Measurements from ENCODE around the gene TMEM121.

TMEM121 gene

DNA sequence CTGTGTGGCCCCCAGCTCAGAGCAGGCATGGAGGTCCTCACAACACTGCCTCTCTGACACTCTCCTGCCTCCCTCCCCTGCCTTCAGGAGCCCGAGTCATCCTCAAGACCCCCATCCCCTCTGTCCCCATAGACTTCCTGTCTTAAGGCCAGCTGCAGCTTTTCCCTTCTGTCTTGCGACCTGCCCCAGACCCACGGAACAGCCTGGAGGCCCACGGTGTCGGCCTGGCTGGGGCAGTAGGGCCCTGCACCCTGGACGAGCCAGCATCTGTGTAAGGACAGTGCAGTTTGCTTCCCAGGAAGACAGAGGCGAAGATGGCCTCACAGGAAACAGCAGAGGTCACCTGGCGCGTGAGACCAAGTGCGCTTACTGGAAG is 25.7 kb upstream of the TMEM121 start:
- no CpG with 5 or more reads among the region's 10 CpGs for WGBS (ENCODE audit: insufficient coverage, insufficient read length)
- DNase-seq (ENCODE audit: low read depth, low spot score) = no peak
- Histone ChIP-seq H3K36me3 (ENCODE audit: control insufficient read depth, insufficient read depth, low read length) (no peaks in the 10 kb centered on the region; the same call in 1 of the 2 replicates), H3K27ac (ENCODE audit: low read length) (no peak overlapping the region), H3K4me3 (ENCODE audit: low read length) (no peak overlapping the region), H3K4me1 (ENCODE audit: control insufficient read depth, insufficient read depth, low read length) (no peaks in the 10 kb centered on the region; the same call in 1 of the 2 replicates), H3K9me3 (ENCODE audit: control insufficient read depth, insufficient read depth, low read length) (no peaks in the 10 kb centered on the region; the same call in 1 of the 2 replicates), H3K27me3 (ENCODE audit: control insufficient read depth, insufficient read depth, low read length) (no peaks in the 10 kb centered on the region)

DNA sequence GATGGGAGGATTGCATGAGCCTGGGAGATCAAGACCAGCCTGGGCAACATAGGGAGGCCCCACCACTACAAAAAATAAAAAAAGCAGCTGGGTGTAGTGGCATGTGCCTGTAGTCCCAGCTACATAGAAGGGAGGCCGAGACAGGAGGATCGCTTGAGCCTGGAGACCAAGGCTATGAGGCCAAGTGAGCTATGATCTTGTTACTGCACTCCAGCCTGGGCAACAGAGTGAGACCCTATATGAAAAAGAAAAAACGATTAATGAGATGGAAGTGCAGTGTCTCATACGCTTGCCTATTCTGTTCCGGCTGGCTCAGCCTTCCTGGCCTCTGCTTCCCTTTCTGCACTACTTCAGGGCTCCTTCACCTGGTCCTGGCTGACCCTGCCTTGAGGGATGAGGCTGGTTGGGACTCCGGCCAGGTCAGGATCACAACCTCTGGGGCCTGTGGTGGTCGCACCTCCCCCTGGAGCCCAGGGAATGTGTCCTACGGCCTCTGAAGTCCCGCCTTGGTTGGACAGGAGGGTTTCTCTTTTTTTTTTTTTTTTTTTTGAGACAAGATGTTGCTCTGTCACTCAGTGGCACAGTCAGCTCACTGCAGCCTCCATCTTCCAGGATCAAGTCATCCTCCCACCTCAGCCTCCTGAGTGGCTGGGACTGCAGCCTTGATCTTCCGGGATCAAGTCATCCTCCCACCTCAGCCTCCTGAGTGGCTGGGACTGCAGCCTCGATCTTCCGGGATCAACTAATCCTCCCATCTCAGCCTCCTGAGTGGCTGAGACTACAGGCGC is 24.7 kb upstream of the TMEM121 start:
- H3K36me3 ChIP-seq (ENCODE audit: control insufficient read depth, insufficient read depth, low read length) = no peaks in the 10 kb centered on the region; the same call in 1 of the 2 replicates
- no peaks in the 10 kb centered on the region; the same call in 1 of the 2 replicates for H3K4me1 ChIP-seq (ENCODE audit: control insufficient read depth, insufficient read depth, low read length)
- no peak for DNase-seq (ENCODE audit: low read depth, low spot score)
- H3K9me3 ChIP-seq (ENCODE audit: control insufficient read depth, insufficient read depth, low read length) = no peaks in the 10 kb centered on the region; the same call in 1 of the 2 replicates
- no peaks in the 10 kb centered on the region for H3K27me3 ChIP-seq (ENCODE audit: control insufficient read depth, insufficient read depth, low read length)
- no CpG with 5 or more reads among the region's 13 CpGs for WGBS (ENCODE audit: insufficient coverage, insufficient read length)
- H3K27ac ChIP-seq (ENCODE audit: low read length) = no peak overlapping the region
- H3K4me3 ChIP-seq (ENCODE audit: low read length) = no peak overlapping the region

GRCh38 chr14:105502446-105503295 is 23.7 kb upstream of the TMEM121 start:
- H3K36me3 ChIP-seq (ENCODE audit: control insufficient read depth, insufficient read depth, low read length) = no peaks in the 10 kb centered on the region; the same call in 1 of the 2 replicates
- WGBS (ENCODE audit: insufficient coverage, insufficient read length) = no CpG with 5 or more reads among the region's 18 CpGs
- no peak overlapping the region for H3K4me3 ChIP-seq (ENCODE audit: low read length)
- no peak overlapping the region for H3K27ac ChIP-seq (ENCODE audit: low read length)
- H3K27me3 ChIP-seq (ENCODE audit: control insufficient read depth, insufficient read depth, low read length) = no peaks in the 10 kb centered on the region
- no peaks in the 10 kb centered on the region; the same call in 1 of the 2 replicates for H3K4me1 ChIP-seq (ENCODE audit: control insufficient read depth, insufficient read depth, low read length)
- H3K9me3 ChIP-seq (ENCODE audit: control insufficient read depth, insufficient read depth, low read length) = no peaks in the 10 kb centered on the region; the same call in 1 of the 2 replicates
- no peak for DNase-seq (ENCODE audit: low read depth, low spot score)

DNA sequence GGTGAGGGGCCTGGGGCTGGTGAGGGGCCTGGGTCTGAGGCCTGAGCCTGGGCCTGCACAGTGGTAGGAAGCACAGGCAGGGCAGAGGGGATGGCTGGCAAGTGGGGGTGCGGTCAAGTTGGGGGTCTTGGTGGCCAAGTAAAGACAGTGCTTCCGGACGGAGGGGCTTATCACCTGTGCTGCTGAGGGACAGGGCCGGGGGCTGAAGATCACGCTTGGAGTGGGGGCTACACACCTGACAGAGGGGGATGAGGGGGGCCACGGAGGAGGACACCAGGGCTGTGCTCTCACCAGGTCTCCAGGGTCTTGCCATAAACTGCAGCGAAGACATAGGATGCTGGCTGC is 23.1 kb upstream of the TMEM121 start:
- no peaks in the 10 kb centered on the region for H3K27me3 ChIP-seq (ENCODE audit: control insufficient read depth, insufficient read depth, low read length)
- no peaks in the 10 kb centered on the region; the same call in 1 of the 2 replicates for H3K4me1 ChIP-seq (ENCODE audit: control insufficient read depth, insufficient read depth, low read length)
- no peak overlapping the region for H3K4me3 ChIP-seq (ENCODE audit: low read length)
- no peak overlapping the region for H3K27ac ChIP-seq (ENCODE audit: low read length)
- DNase-seq (ENCODE audit: low read depth, low spot score) = no peak
- no peaks in the 10 kb centered on the region; the same call in 1 of the 2 replicates for H3K9me3 ChIP-seq (ENCODE audit: control insufficient read depth, insufficient read depth, low read length)
- H3K36me3 ChIP-seq (ENCODE audit: control insufficient read depth, insufficient read depth, low read length) = no peaks in the 10 kb centered on the region; the same call in 1 of the 2 replicates
- no CpG with 5 or more reads among the region's 7 CpGs for WGBS (ENCODE audit: insufficient coverage, insufficient read length)

DNA sequence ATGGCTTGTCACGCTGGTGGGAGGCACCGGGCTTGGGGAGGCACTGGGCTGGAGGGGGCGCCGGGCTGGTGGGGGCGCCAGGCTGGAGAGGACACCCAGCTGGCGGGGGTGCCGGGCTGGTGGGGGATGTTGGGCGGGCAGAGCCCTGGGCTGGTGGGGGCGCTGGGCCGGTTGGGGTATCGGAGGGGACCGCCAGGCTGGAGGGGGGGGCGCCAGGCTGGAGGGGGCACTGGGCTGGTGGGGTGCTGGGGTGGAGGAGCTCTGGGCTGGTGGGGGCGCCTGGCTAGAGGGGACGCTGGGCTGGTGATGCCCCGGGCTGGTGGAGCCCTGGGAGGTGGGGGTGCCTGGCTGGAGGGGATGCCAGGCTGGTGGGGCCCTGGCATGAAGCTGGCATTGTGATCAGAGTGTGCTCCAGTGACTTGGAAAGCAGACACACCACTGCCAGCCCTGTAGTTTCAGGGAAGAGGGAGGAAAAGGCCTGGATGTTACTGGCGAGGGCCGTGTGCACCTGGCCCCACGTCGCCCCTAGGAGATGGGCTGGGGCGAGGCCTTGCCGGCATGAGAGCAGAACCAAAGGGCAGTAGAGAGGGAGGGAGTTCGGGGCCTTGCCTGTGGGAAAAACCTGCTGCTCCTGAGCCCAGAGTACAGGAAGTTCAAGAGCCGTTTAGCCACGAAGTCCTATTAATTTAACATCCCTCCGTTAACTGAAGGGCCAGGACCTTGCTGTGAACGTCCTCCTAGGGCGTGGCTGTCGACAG is 22.3 kb upstream of the TMEM121 start:
- WGBS (ENCODE audit: insufficient coverage, insufficient read length) = no CpG with 5 or more reads among the region's 29 CpGs
- Histone ChIP-seq H3K27me3 (ENCODE audit: control insufficient read depth, insufficient read depth, low read length) (no peaks in the 10 kb centered on the region), H3K36me3 (ENCODE audit: control insufficient read depth, insufficient read depth, low read length) (no peaks in the 10 kb centered on the region; the same call in 1 of the 2 replicates), H3K4me3 (ENCODE audit: low read length) (no peak overlapping the region), H3K9me3 (ENCODE audit: control insufficient read depth, insufficient read depth, low read length) (peaks cover 2% of the 10 kb centered on the region; the same call in 1 of the 2 replicates), H3K4me1 (ENCODE audit: control insufficient read depth, insufficient read depth, low read length) (no peaks in the 10 kb centered on the region; the same call in 1 of the 2 replicates), H3K27ac (ENCODE audit: low read length) (no peak overlapping the region)
- DNase-seq (ENCODE audit: low read depth, low spot score) = no peak

DNA sequence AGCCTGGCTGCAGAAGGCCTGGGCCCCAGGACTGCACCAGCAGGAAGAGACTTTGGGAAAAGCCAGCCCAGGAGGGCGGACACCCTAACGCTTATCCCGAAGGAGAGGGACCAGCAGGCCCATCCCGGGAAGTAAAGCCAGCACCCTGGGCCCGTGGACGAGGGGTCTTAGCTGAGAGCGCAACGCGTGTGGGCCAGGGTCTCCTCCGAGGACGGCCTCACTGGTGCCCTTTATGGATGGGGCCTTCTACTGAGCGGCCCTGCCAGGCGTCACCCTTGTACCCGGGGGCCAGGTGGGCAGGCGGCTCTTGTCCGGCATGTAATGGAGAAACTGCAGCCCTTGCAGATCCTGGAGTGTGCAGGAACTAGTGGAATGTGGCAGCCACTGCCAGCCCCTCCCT is 21.3 kb upstream of the TMEM121 start:
- H3K36me3 ChIP-seq (ENCODE audit: control insufficient read depth, insufficient read depth, low read length) = no peaks in the 10 kb centered on the region; the same call in 1 of the 2 replicates
- no peak for DNase-seq (ENCODE audit: low read depth, low spot score)
- H3K4me1 ChIP-seq (ENCODE audit: control insufficient read depth, insufficient read depth, low read length) = no peaks in the 10 kb centered on the region; the same call in 1 of the 2 replicates
- peaks cover 2% of the 10 kb centered on the region; the same call in 1 of the 2 replicates for H3K9me3 ChIP-seq (ENCODE audit: control insufficient read depth, insufficient read depth, low read length)
- H3K4me3 ChIP-seq (ENCODE audit: low read length) = no peak overlapping the region
- no peaks in the 10 kb centered on the region for H3K27me3 ChIP-seq (ENCODE audit: control insufficient read depth, insufficient read depth, low read length)
- H3K27ac ChIP-seq (ENCODE audit: low read length) = no peak overlapping the region
- WGBS (ENCODE audit: insufficient coverage, insufficient read length) = no CpG with 5 or more reads among the region's 16 CpGs

DNA sequence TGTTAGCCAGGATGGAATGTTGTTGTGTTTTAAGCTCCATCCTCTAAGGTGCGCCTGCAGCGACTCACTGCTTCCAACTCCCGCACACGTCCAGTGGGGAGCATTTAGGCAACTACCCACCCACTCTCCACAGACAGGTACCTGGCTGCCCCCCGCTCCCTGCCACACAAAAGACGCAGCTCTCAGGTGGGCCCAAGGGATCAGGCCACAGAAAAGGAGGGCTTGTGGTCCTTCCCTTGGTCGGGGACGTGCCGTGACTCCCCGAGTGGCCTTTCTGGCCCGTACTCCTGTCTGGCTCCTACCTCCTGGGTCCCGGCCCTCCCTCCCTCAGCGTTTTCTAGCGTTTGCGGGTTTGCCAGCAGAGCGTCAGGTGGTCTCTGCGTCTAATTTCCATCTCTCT is 19.1 kb upstream of the TMEM121 start:
- no peak for DNase-seq (ENCODE audit: low read depth, low spot score)
- H3K27me3 ChIP-seq (ENCODE audit: control insufficient read depth, insufficient read depth, low read length) = no peaks in the 10 kb centered on the region
- no peak overlapping the region for H3K4me3 ChIP-seq (ENCODE audit: low read length)
- no peaks in the 10 kb centered on the region for H3K4me1 ChIP-seq (ENCODE audit: control insufficient read depth, insufficient read depth, low read length)
- no CpG with 5 or more reads among the region's 17 CpGs for WGBS (ENCODE audit: insufficient coverage, insufficient read length)
- H3K9me3 ChIP-seq (ENCODE audit: control insufficient read depth, insufficient read depth, low read length) = peaks cover 2% of the 10 kb centered on the region; the same call in 1 of the 2 replicates
- H3K36me3 ChIP-seq (ENCODE audit: control insufficient read depth, insufficient read depth, low read length) = no peaks in the 10 kb centered on the region; the same call in 1 of the 2 replicates
- no peak overlapping the region for H3K27ac ChIP-seq (ENCODE audit: low read length)

DNA sequence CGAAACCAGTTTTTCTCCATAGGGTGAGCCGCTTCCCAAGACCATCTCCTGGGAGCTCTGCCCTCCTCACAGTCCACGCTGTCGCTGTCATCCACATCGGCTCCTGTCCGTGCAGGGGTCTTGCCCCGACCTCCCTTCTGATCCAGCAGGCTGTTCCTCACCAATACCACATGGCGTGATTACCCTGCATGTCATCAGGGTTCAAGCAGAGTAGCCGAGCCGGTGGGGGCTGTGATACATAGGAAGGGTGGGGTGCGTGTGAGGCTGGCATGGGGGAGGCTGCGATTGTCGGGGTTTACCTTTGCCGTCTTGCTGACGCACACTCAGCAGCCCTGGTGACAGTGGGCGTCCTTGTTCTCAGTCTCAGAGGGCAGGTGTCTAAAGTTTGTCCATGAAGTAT is 18.3 kb upstream of the TMEM121 start:
- no CpG with 5 or more reads among the region's 16 CpGs for WGBS (ENCODE audit: insufficient coverage, insufficient read length)
- DNase-seq (ENCODE audit: low read depth, low spot score) = no peak
- H3K27ac ChIP-seq (ENCODE audit: low read length) = no peak overlapping the region
- H3K27me3 ChIP-seq (ENCODE audit: control insufficient read depth, insufficient read depth, low read length) = no peaks in the 10 kb centered on the region
- no peaks in the 10 kb centered on the region for H3K4me1 ChIP-seq (ENCODE audit: control insufficient read depth, insufficient read depth, low read length)
- no peaks in the 10 kb centered on the region; the same call in 1 of the 2 replicates for H3K36me3 ChIP-seq (ENCODE audit: control insufficient read depth, insufficient read depth, low read length)
- no peak overlapping the region for H3K4me3 ChIP-seq (ENCODE audit: low read length)
- peaks cover 2% of the 10 kb centered on the region; the same call in 1 of the 2 replicates for H3K9me3 ChIP-seq (ENCODE audit: control insufficient read depth, insufficient read depth, low read length)

GRCh38 chr14:105508601-105509000 is 17.8 kb upstream of the TMEM121 start:
- Histone ChIP-seq H3K4me3 (ENCODE audit: low read length) (no peak overlapping the region), H3K36me3 (ENCODE audit: control insufficient read depth, insufficient read depth, low read length) (no peaks in the 10 kb centered on the region; the same call in 1 of the 2 replicates), H3K27me3 (ENCODE audit: control insufficient read depth, insufficient read depth, low read length) (no peaks in the 10 kb centered on the region), H3K27ac (ENCODE audit: low read length) (no peak overlapping the region), H3K4me1 (ENCODE audit: control insufficient read depth, insufficient read depth, low read length) (no peaks in the 10 kb centered on the region), H3K9me3 (ENCODE audit: control insufficient read depth, insufficient read depth, low read length) (peaks cover 3% of the 10 kb centered on the region)
- WGBS (ENCODE audit: insufficient coverage, insufficient read length) = no CpG with 5 or more reads among the region's 12 CpGs
- no peak for DNase-seq (ENCODE audit: low read depth, low spot score)

DNA sequence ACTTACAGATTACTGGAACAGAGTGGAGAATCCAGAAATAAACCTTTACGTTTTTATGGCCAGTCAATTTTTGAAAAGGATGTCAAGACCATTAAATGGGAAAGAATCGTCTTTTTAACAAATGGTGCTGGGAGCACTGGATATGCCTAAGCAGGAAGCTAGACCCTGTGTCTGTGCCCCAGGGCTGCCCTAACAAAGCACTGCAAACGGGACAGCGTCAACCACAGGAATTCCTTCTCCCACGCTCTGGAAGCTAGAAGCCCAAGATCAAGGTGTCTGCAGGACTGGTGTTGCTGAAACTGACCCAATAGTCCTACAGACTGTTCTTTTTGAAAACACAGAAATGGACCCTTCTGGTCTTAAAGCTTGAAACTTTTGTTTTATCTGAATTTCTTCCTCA is 9.3 kb upstream of the TMEM121 start:
- Histone ChIP-seq H3K4me1 (ENCODE audit: control insufficient read depth, insufficient read depth, low read length) (no peaks in the 10 kb centered on the region), H3K27me3 (ENCODE audit: control insufficient read depth, insufficient read depth, low read length) (no peaks in the 10 kb centered on the region), H3K9me3 (ENCODE audit: control insufficient read depth, insufficient read depth, low read length) (peaks cover 3% of the 10 kb centered on the region), H3K27ac (ENCODE audit: low read length) (no peak overlapping the region), H3K4me3 (ENCODE audit: low read length) (no peak overlapping the region), H3K36me3 (ENCODE audit: control insufficient read depth, insufficient read depth, low read length) (no peaks in the 10 kb centered on the region)
- WGBS (ENCODE audit: insufficient coverage, insufficient read length) = no CpG with 5 or more reads among the region's 5 CpGs
- DNase-seq (ENCODE audit: low read depth, low spot score) = no peak
